Type B pancreatic cell (in vitro differentiated cells): ENCODE data around the gene INIP. TPM values are rescaled to one million over a fixed set of nuclear protein-coding genes. Genes with fewer than 3 reads are reported as not detected.

Source experiments
- DNase-seq: peaks from one replicate; pipeline ENCODE4 v3.0.0; 2021; ENCODE audit warnings: mixed read lengths; ENCODE audit not compliant: unreplicated experiment; ENCODE audit errors: extremely low spot score
- H3K27ac Mint-ChIP-seq: 2 replicates; pipeline ENCODE4 v1.8.0; 2021; ENCODE audit warnings: mild to moderate bottlenecking, mixed read lengths
- H3K27me3 Mint-ChIP-seq: 2 replicates; pipeline ENCODE4 v1.8.0; 2021; ENCODE audit warnings: mixed read lengths
- H3K36me3 Mint-ChIP-seq: 2 replicates; pipeline ENCODE4 v1.8.0; 2021; ENCODE audit warnings: mixed read lengths
- H3K4me1 Mint-ChIP-seq: one replicate; pipeline ENCODE4 v1.8.0; 2021; ENCODE audit warnings: mixed read lengths; ENCODE audit not compliant: unreplicated experiment
- H3K4me3 Mint-ChIP-seq: 2 replicates; pipeline ENCODE4 v1.8.0; 2021; ENCODE audit warnings: mild to moderate bottlenecking, mixed read lengths
- H3K9me3 Mint-ChIP-seq: 2 replicates; pipeline ENCODE4 v1.8.0; 2021; ENCODE audit warnings: mixed read lengths
- total RNA-seq: library from RNA; stranded (reverse); gene quantifications from 2 replicates; pipeline ENCODE4 v1.2.1, GENCODE V29; 2021; ENCODE audit warnings: low replicate concordance
- TF ChIP-seq, protein P1 (sequence below): fragments of 200-600 bp; sonication (generic); conservative IDR thresholded peaks from 2 replicates; pipeline ENCODE4 v1.5.0; 2021; ENCODE audit warnings: antibody characterized with exemption, mild to moderate bottlenecking

INIP gene
- total RNA-seq, 1 donor from 2014 or later, result 34.5 TPM

DNA sequence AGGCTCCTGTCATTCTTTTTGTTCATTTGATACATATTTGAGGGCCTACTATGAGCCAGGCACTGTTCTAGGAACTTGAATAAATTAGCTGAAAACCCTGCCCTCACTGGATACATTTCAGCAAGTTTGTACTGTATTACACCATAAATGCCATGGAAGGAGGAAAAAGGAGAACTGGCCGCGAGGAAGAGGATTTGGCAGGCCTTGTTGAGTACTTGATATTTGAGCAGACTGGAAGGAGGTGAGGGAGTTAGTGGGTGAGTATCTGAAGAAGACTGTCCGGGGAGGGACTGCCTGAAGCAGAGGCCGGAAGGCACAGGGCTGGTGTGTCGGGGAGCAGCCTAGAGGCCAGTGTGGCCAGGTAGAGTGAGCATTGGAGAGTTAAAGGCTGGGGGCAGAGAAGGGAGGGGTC lies 37.1 kb upstream of the INIP start:
- Mint-ChIP-seq H3K27me3 (peaks cover 2% of the 10 kb centered on the region), H3K27ac (peak overlapping the region; percentile 2), H3K4me3 (peak overlapping the region; percentile 16), H3K4me1 (peaks cover 23% of the 10 kb centered on the region), H3K9me3 (no peaks in the 10 kb centered on the region), H3K36me3 (no peaks in the 10 kb centered on the region)
- no peak for DNase-seq
- TF ChIP-seq, protein P1, sequence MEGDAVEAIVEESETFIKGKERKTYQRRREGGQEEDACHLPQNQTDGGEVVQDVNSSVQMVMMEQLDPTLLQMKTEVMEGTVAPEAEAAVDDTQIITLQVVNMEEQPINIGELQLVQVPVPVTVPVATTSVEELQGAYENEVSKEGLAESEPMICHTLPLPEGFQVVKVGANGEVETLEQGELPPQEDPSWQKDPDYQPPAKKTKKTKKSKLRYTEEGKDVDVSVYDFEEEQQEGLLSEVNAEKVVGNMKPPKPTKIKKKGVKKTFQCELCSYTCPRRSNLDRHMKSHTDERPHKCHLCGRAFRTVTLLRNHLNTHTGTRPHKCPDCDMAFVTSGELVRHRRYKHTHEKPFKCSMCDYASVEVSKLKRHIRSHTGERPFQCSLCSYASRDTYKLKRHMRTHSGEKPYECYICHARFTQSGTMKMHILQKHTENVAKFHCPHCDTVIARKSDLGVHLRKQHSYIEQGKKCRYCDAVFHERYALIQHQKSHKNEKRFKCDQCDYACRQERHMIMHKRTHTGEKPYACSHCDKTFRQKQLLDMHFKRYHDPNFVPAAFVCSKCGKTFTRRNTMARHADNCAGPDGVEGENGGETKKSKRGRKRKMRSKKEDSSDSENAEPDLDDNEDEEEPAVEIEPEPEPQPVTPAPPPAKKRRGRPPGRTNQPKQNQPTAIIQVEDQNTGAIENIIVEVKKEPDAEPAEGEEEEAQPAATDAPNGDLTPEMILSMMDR, result no peak

DNA sequence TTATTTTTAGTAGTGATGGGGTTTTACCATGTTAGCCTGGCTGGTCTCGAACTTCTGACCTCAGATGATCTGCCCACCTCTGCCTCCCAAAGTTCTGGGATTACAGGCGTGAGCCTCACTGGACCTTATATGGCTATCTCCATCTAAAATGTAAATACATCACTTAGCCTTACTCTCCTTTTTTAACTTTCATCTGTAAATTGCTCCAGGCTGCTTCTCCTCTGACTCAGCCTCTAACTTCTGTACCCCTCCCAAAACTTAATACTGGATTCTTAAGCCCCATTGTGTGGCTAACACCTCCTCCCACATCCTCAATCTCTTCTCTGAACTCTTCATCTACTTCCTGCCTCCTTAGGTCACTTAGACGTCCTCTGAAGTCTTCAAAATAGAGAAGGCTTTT lies 36.7 kb upstream of the INIP start:
- DNase-seq, result no peak
- Mint-ChIP-seq H3K36me3 (no peaks in the 10 kb centered on the region), H3K9me3 (no peaks in the 10 kb centered on the region), H3K27me3 (peaks cover 2% of the 10 kb centered on the region), H3K4me1 (peaks cover 26% of the 10 kb centered on the region), H3K4me3 (peak overlapping the region; percentile 16), H3K27ac (peak overlapping the region; percentile 2)
- TF ChIP-seq, protein P1, result no peak

DNA sequence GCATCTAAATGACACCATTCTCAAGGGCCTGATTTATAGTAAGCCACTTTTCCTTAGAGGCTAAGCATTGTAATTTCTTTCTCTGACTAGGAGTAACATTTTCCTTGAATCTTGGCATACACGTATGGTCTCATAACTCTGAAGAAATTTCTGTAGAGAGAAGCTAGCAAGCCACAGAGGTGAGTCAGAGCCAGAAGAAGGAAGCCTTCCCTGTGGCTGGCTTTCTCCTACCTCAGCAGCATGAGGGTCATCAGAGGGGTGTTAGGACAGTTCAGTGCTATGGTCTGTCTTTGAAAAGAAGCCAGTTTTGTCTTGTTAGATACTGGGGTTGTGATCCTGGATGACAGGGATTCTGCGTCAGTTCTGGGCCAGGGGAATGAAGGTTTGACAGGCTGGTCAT lies 35.8 kb upstream of the INIP start:
- DNase-seq, result no peak
- peak overlapping the region; percentile 15 for H3K4me3 Mint-ChIP-seq
- H3K9me3 Mint-ChIP-seq, result no peaks in the 10 kb centered on the region
- TF ChIP-seq, protein P1, result no peak
- no peaks in the 10 kb centered on the region for H3K36me3 Mint-ChIP-seq
- H3K27ac Mint-ChIP-seq, result peak overlapping the region; percentile 71
- H3K4me1 Mint-ChIP-seq, result peaks cover 26% of the 10 kb centered on the region
- peaks cover 2% of the 10 kb centered on the region for H3K27me3 Mint-ChIP-seq

DNA sequence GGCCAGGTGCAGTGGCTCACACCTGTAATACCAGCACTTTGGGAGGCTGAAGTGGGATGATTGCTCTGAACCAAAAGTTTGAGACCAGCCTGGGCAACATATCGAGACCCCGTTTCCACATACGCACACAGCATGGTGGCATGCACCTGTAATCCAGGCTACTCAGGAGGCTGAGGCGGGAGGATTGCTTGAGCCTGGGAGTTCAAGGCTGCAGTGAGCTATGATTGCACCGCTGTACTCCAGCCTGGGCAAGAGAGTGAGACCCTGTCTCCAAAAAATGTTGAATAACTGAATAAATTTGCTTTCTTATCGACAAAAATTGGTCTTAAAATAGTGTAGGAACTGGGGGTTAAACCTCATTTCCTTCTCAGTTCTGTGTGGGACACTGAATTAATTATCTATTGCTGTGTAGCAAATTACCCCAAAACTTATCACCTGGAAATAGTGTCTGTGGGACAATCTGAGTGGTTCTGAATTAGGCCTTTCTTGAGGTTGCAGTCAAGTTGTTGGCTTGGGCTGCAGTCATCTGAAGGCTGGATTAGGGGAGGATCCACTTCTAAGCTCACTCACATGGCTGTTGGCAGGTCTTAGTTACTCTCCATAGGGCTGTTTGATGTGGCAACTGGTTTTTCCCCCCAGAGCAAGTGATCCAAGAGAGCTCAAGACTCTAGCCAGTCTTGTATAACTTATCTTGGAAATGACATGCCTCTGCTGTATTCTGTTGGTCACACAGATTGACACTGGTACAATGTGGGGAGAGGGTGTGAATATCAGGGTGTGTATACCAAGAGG lies 34.6 kb upstream of the INIP start:
- Mint-ChIP-seq H3K36me3 (no peaks in the 10 kb centered on the region), H3K4me3 (peak overlapping the region; percentile 90)

DNA sequence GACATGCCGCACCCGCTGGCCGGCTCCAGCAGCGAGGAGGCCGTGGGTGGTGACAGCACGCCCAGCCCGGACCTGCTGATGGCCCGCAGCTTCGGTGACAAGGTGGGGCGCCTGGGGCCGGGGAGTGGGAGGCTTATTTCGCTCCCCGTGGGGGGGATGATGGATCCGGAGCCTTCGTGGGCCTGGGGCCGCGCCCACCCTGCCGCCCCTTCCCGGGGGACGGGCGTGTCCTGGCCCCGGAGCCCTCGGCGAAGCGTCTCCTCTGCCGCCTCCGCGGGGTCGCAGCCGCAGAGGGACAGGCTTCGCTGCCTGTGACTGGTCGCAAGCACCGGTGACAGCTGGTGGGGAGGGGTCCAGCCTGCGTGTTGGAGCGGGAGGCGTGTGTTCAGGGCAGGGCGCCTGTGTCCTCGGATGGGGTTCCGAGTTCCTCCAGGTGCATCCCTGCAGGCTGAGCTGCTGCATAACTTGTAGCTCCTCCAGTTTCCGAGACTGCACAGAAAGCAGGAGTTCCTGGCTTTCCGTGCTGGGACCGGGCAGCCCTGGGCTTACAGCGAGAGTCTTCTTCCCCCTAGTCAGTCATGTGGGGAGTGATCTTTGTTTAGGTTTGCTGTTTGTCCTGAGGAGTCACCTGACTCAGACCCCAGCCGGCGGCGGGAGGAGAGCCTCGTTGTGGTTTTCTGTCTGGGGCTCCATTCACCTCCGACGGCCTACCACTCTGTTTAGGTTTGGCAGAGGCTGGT lies 33.3 kb upstream of the INIP start:
- H3K4me1 Mint-ChIP-seq, result peaks cover 26% of the 10 kb centered on the region
- H3K27ac Mint-ChIP-seq, result peak overlapping the region; percentile 80
- peak; percentile 74 for DNase-seq
- TF ChIP-seq, protein P1, result no peak
- peaks cover 2% of the 10 kb centered on the region for H3K27me3 Mint-ChIP-seq
- H3K36me3 Mint-ChIP-seq, result no peaks in the 10 kb centered on the region
- peak overlapping the region; percentile 90 for H3K4me3 Mint-ChIP-seq
- no peaks in the 10 kb centered on the region for H3K9me3 Mint-ChIP-seq

More for the DNA sequence above, 34.6 kb upstream of the INIP start:
- Mint-ChIP-seq H3K9me3 (no peaks in the 10 kb centered on the region), H3K27ac (peak overlapping the region; percentile 80), H3K4me1 (peaks cover 26% of the 10 kb centered on the region), H3K27me3 (peaks cover 2% of the 10 kb centered on the region)
- no peak for DNase-seq
- TF ChIP-seq, protein P1, result no peak
